Fibroblast of lung (primary cell): Measurements from ENCODE around the gene SLC7A6OS. TPM values are rescaled to one million over a fixed set of nuclear protein-coding genes. Genes with fewer than 3 reads are reported as not detected.

Experiments
- DNase-seq, 2 donors: peaks; one replicate each; pipeline versions ENCODE4 v3.0.0 to v3.0.0-alpha.2; 2010; ENCODE audit warnings: low read depth in 2 of 2
- H2AFZ ChIP-seq: 2 replicates; pipeline ENCODE4 v1.5.1; 2012; ENCODE audit warnings: low read length, control low read depth, inconsistent platforms
- H3K27ac ChIP-seq: 2 replicates; pipeline ENCODE4 v1.5.1; 2011; ENCODE audit warnings: low read length, control low read depth; ENCODE audit not compliant: insufficient read depth
- H3K27me3 ChIP-seq: 2 replicates; pipeline ENCODE4 v1.5.1; 2011; ENCODE audit warnings: mild to moderate bottlenecking, low read length; ENCODE audit not compliant: control insufficient read depth, insufficient read depth
- H3K36me3 ChIP-seq: 2 replicates; pipeline ENCODE4 v1.5.1; 2011; ENCODE audit warnings: low read length; ENCODE audit not compliant: control insufficient read depth, insufficient read depth
- H3K4me1 ChIP-seq: 2 replicates; pipeline ENCODE4 v1.5.1; 2011; ENCODE audit warnings: low read length; ENCODE audit not compliant: control insufficient read depth, insufficient read depth; ENCODE audit errors: extremely low read depth
- H3K4me2 ChIP-seq: 2 replicates; pipeline ENCODE4 v1.5.1; 2011; ENCODE audit warnings: low read length, control low read depth; ENCODE audit not compliant: insufficient read depth; ENCODE audit errors: extremely low read depth
- H3K4me3 ChIP-seq, 4 experiments: fragments of 200-600 bp in 1 of 4; sonication (generic) in 1 of 4; replicated peaks in 1 of 4; 2 replicates each; pipeline ENCODE4 v1.5.1; 2011 to 2016; ENCODE audit warnings: low read length in 4 of 4, low read depth in 3 of 4, mild to moderate bottlenecking in 3 of 4, control low read depth in 2 of 4, inconsistent platforms in 1 of 4, mixed read lengths in 1 of 4; ENCODE audit not compliant: insufficient read depth in 1 of 4; ENCODE audit errors: control extremely low read depth in 1 of 4
- H3K79me2 ChIP-seq: 2 replicates; pipeline ENCODE4 v1.5.1; 2012; ENCODE audit warnings: mild to moderate bottlenecking, low read length, inconsistent platforms; ENCODE audit not compliant: control insufficient read depth, insufficient read depth
- H3K9ac ChIP-seq: 2 replicates; pipeline ENCODE4 v1.5.1; 2011; ENCODE audit warnings: mild to moderate bottlenecking, low read length, control low read depth; ENCODE audit not compliant: insufficient read depth
- H3K9me3 ChIP-seq: 2 replicates; pipeline ENCODE4 v1.5.1; 2012; ENCODE audit warnings: low read depth, low read length; ENCODE audit not compliant: control insufficient read depth, insufficient read depth
- H4K20me1 ChIP-seq: 2 replicates; pipeline ENCODE4 v1.5.1; 2011; ENCODE audit warnings: low read length; ENCODE audit not compliant: control insufficient read depth, insufficient read depth; ENCODE audit errors: extremely low read depth
- EZH2 ChIP-seq: IDR thresholded peaks from 2 replicates; pipeline ENCODE4 v1.5.1; 2012; ENCODE audit warnings: low read length, control low read depth, mild to moderate bottlenecking; ENCODE audit errors: missing control alignments
- polyA plus RNA-seq, 2 donors: library from polyadenylated mRNA; depleted of rRNA in 1 of 2; stranded (reverse) in 1 of 2; unstranded in 1 of 2; fragments of >200 nt; gene quantifications; 2 replicates each; pipeline ENCODE4 v1.2.1, GENCODE V29; 2011 to 2012; ENCODE audit warnings: missing spikeins in 1 of 2
- total RNA-seq: library from RNA; depleted of rRNA; stranded (reverse); fragments of >200 nt; gene quantifications from 2 replicates; pipeline ENCODE4 v1.2.1, GENCODE V29; 2014
- TF ChIP-seq, protein P1 (sequence below), 2 donors: IDR thresholded peaks in 1 of 2; conservative IDR thresholded peaks in 1 of 2; 1 replicate in 1 of 2; 2 replicates in 1 of 2; pipeline ENCODE4 v1.5.1; 2011 to 2012; ENCODE audit warnings: low read length in 2 of 2, control low read depth in 1 of 2, inconsistent platforms in 1 of 2, low read depth in 1 of 2, mild to moderate bottlenecking in 1 of 2

Gene SLC7A6OS
- total and polyA plus RNA-seq, 2 donors (not counting 1 experiment from before 2014, with no cell fraction given): 8.7 to 19.5 TPM

DNA sequence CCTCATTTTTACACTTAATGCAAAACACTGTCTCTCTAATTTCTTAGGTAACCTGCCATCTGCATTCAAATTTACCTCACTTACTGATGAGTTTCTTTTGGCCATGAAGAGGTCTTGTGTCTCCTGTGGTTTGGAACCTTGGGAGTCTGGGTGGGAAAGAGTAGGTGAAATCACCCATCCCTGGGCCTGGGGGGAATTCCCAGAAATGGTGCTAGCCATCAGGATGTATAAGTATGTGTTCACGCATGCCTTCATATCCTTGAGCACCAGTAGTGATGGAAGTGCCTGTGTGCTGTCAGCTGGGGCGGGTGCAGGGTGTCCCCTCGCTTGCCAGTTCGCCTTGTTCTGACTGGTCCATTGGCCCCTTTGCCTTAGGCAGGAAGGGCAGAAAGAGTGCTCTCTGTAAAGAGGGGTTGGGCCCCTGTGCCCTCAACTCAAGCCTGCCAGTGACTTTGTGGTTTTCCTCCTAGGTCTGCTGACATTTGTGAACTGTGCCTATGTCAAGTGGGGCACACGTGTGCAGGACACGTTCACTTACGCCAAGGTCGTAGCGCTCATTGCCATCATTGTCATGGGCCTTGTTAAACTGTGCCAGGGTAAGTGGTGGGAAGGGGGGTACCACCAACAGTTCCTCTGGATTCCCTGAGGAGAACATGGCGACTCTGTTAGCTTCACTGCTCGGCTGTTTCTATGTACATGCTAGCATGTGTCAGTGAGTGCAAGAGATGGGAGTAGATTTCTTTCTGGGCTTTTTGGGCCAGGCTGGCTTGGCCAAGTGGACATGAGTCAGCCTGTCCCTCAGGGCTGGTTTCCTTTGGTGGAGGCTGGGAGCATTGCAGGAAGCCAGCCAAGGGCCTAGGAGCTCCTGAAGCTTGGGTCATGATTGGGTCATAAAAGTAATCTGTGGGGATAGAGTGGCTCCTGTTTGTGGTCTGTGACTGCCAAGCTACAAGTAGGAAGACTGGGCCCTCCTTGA is 23.2 kb downstream of the SLC7A6OS start:
- DNase-seq: peak; percentile 76 to 83
- H3K4me1 ChIP-seq: peaks cover 10% of the 10 kb centered on the region
- no peak overlapping the region for H3K9ac ChIP-seq
- peak overlapping the region; percentile 70 for H3K27ac ChIP-seq
- H3K4me3 ChIP-seq: no peak overlapping the region
- H2AFZ ChIP-seq: no peak overlapping the region
- H3K79me2 ChIP-seq: peaks cover 6% of the 10 kb centered on the region
- no peak for TF ChIP-seq EZH2
- TF ChIP-seq, protein P1, sequence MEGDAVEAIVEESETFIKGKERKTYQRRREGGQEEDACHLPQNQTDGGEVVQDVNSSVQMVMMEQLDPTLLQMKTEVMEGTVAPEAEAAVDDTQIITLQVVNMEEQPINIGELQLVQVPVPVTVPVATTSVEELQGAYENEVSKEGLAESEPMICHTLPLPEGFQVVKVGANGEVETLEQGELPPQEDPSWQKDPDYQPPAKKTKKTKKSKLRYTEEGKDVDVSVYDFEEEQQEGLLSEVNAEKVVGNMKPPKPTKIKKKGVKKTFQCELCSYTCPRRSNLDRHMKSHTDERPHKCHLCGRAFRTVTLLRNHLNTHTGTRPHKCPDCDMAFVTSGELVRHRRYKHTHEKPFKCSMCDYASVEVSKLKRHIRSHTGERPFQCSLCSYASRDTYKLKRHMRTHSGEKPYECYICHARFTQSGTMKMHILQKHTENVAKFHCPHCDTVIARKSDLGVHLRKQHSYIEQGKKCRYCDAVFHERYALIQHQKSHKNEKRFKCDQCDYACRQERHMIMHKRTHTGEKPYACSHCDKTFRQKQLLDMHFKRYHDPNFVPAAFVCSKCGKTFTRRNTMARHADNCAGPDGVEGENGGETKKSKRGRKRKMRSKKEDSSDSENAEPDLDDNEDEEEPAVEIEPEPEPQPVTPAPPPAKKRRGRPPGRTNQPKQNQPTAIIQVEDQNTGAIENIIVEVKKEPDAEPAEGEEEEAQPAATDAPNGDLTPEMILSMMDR (conservative IDR thresholded peaks at IDR 0.05 in 1 of 2, IDR thresholded peaks at IDR 0.05 in 1 of 2; ENCODE audit: low read depth in 1 of 2, low read length in 2 of 2): no peak
- H3K36me3 ChIP-seq: peaks cover 9% of the 10 kb centered on the region
- no peaks in the 10 kb centered on the region for H3K9me3 ChIP-seq
- H3K4me2 ChIP-seq: peak overlapping the region; percentile 62
- no peaks in the 10 kb centered on the region for H4K20me1 ChIP-seq
- H3K27me3 ChIP-seq: no peaks in the 10 kb centered on the region

DNA sequence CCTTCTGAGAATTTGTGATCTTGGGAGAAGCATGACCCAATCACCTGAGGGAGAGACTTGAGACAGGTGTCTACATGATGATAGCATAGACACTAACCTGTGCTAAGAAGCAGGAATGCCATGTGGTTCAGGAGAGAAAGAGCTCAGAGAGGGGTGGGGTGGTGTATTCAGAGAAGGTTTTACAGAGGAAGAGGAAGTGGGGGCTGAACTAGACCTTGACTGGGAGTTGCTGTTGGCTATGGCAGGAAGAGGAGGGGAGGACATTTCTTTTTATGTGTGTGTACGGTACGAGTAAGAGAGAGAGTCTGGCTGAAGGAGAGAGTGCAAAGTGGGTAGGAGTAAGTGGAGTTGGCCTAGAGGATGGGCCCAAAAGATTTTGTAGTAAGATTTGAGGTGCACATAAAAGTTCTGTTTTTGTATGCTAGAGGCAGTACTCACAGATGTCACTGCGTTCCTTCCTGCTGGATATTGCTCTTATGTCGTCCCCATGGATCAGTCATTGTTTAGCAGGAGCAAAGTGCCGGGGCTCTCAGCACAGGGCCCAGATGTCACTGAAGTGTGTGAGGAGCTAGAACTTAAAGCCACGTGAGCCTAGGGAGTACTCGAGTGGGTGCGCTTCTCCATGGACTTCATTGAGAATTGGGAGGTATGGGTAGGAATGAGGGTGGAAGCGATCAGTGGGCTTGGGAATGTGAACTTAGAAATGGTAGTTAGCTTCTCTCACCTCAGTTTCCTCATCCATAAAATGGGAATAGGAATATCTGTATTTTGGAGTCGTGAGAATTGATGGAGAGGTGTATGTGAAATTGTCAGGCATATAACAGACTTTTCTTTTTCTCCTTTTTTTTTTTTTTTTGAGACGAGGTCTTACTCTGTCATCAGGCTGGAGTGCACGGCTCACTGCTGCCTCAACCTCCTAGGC is 24.3 kb downstream of the SLC7A6OS start:
- Histone ChIP-seq H2AFZ (no peak overlapping the region), H3K27ac (no peak overlapping the region), H4K20me1 (no peaks in the 10 kb centered on the region), H3K4me3 (no peak overlapping the region), H3K27me3 (no peaks in the 10 kb centered on the region), H3K36me3 (peaks cover 9% of the 10 kb centered on the region), H3K9me3 (no peaks in the 10 kb centered on the region), H3K4me2 (no peak overlapping the region), H3K4me1 (peaks cover 10% of the 10 kb centered on the region), H3K9ac (no peak overlapping the region), H3K79me2 (peaks cover 6% of the 10 kb centered on the region)
- DNase-seq: no peak
- TF ChIP-seq, protein P1 (conservative IDR thresholded peaks at IDR 0.05 in 1 of 2, IDR thresholded peaks at IDR 0.05 in 1 of 2; ENCODE audit: low read depth in 1 of 2, low read length in 2 of 2): no peak
- TF ChIP-seq EZH2: no peak

DNA sequence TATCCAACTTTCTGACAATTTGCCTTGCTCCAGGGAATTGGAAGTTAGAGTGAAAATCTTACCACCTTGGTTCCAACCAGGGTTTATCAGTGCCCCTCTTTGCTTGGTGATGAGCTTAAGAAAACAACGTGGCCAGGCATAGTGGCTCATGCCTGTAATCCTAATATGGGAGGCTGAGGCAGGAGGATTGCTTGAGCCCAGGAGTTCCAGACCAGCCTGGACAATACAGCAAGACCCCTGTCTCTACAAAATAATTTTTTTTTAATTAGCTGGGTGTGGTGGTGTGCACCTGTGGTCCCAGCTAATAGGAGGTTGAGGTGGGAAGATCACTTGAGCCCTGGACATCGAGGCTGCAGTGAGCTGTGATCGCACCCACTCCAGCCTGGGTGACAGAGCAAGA is 25.1 kb downstream of the SLC7A6OS start:
- no peak overlapping the region for H3K4me2 ChIP-seq
- no peak overlapping the region for H2AFZ ChIP-seq
- H3K79me2 ChIP-seq: peaks cover 6% of the 10 kb centered on the region
- H3K27me3 ChIP-seq: no peaks in the 10 kb centered on the region
- peaks cover 6% of the 10 kb centered on the region for H3K36me3 ChIP-seq
- DNase-seq: no peak
- H3K9me3 ChIP-seq: no peaks in the 10 kb centered on the region
- no peak overlapping the region for H3K4me3 ChIP-seq
- TF ChIP-seq, protein P1 (conservative IDR thresholded peaks at IDR 0.05 in 1 of 2, IDR thresholded peaks at IDR 0.05 in 1 of 2; ENCODE audit: low read depth in 1 of 2, low read length in 2 of 2): no peak
- no peak for TF ChIP-seq EZH2
- H3K4me1 ChIP-seq: peaks cover 10% of the 10 kb centered on the region
- H3K9ac ChIP-seq: no peak overlapping the region
- H4K20me1 ChIP-seq: no peaks in the 10 kb centered on the region
- no peak overlapping the region for H3K27ac ChIP-seq
